Loucy (cell line): ENCODE results near the gene ZMYND15.

Experiments used
- H2AFZ ChIP-seq: fragments of 200-600 bp; sonication (generic); 2 replicates; pipeline ENCODE4 v1.6.0; 2016; ENCODE audit warnings: antibody characterized with exemption, mild to moderate bottlenecking, low read length, moderate library complexity
- H3F3A ChIP-seq: fragments of 200-600 bp; 2 replicates; pipeline ENCODE4 v1.6.0; 2016; ENCODE audit warnings: antibody characterized with exemption, low read depth, mild to moderate bottlenecking
- H3K27me3 ChIP-seq: fragments of 200-600 bp; sonication (generic); 2 replicates; pipeline ENCODE4 v1.6.1; 2014; ENCODE audit warnings: low read length, mild to moderate bottlenecking; ENCODE audit not compliant: insufficient read depth, poor library complexity, severe bottlenecking
- H3K36me3 ChIP-seq: fragments of 200-600 bp; sonication (generic); 2 replicates; pipeline ENCODE4 v1.6.1; 2016; ENCODE audit warnings: low read length; ENCODE audit not compliant: insufficient read depth
- H3K4me1 ChIP-seq: fragments of 200-600 bp; sonication (generic); 2 replicates; pipeline ENCODE4 v1.5.1; 2014; ENCODE audit warnings: low read length, mild to moderate bottlenecking; ENCODE audit not compliant: insufficient read depth, poor library complexity, severe bottlenecking
- H3K4me2 ChIP-seq: fragments of 200-600 bp; sonication (generic); 2 replicates; pipeline ENCODE4 v1.6.0; 2014; ENCODE audit warnings: antibody characterized with exemption, low read length, low read depth, mild to moderate bottlenecking; ENCODE audit not compliant: poor library complexity, severe bottlenecking
- H3K4me3 ChIP-seq: fragments of 200-600 bp; sonication (generic); 2 replicates; pipeline ENCODE4 v1.5.1; 2014; ENCODE audit warnings: low read length, mild to moderate bottlenecking, mixed read lengths; ENCODE audit not compliant: poor library complexity, severe bottlenecking
- H3K79me2 ChIP-seq: fragments of 200-600 bp; sonication (generic); 2 replicates; pipeline ENCODE4 v1.6.1; 2014; ENCODE audit warnings: low read length; ENCODE audit not compliant: insufficient read depth
- H3K9ac ChIP-seq: fragments of 200-600 bp; sonication (generic); 2 replicates; pipeline ENCODE4 v1.6.0; 2014; ENCODE audit warnings: mild to moderate bottlenecking, low read depth, low read length, moderate library complexity; ENCODE audit not compliant: poor library complexity, severe bottlenecking
- H3K9me2 ChIP-seq: fragments of 200-600 bp; sonication (generic); replicated peaks from 2 replicates; pipeline ENCODE4 v1.6.1; 2016; ENCODE audit warnings: low read depth, low read length, mixed read lengths
- H3K9me3 ChIP-seq: fragments of 200-600 bp; sonication (generic); 2 replicates; pipeline ENCODE4 v1.6.1; 2014; ENCODE audit warnings: mild to moderate bottlenecking, antibody characterized with exemption, low read length, low read depth; ENCODE audit not compliant: insufficient read depth
- H4K20me1 ChIP-seq: fragments of 200-600 bp; sonication (generic); 2 replicates; pipeline ENCODE4 v1.6.0; 2014; ENCODE audit warnings: antibody characterized with exemption, low read length, mild to moderate bottlenecking; ENCODE audit not compliant: insufficient read depth, poor library complexity, severe bottlenecking
- CTCF ChIP-seq: fragments of 200-600 bp; sonication (generic); conservative IDR thresholded peaks from 2 replicates; pipeline ENCODE4 v1.5.1; 2014; ENCODE audit warnings: mild to moderate bottlenecking, antibody characterized with exemption, low read length
- EZH2phosphoT487 ChIP-seq: fragments of 200-600 bp; IDR thresholded peaks from 2 replicates; pipeline ENCODE4 v1.6.1; 2018; ENCODE audit warnings: antibody characterized with exemption, mild to moderate bottlenecking, moderate library complexity, borderline replicate concordance

The ZMYND15 gene

DNA sequence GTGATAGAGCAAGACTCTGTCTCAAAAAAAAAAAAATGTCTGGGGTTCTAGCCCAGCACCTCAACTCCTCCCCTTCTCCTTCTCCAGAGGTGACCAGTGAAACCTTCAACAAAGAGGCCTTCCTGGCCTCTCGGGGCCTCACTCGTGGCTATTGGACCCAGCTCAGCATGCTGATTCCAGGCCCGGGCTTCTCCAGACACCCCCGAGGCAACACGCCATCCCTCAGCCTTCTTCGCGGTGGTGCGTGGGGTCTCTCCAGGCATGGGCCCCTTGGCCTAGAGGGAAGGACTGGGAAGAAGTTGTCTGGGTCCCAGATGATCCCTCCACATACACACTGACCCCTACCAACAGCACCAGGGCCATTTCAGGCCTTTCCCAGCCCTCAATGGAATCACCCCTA lies 3.6 kb downstream of the ZMYND15 start:
- H3K27me3 ChIP-seq: no peaks in the 10 kb centered on the region
- no peaks in the 10 kb centered on the region for H3K79me2 ChIP-seq
- H3K4me2 ChIP-seq: no peak overlapping the region
- no peak overlapping the region for H3K4me3 ChIP-seq
- no peaks in the 10 kb centered on the region for H4K20me1 ChIP-seq
- no peaks in the 10 kb centered on the region for H3K9me2 ChIP-seq
- TF ChIP-seq EZH2phosphoT487 (no peak), CTCF (no peak)
- H3F3A ChIP-seq: no peaks in the 10 kb centered on the region
- H3K4me1 ChIP-seq: peaks cover 4% of the 10 kb centered on the region
- no peaks in the 10 kb centered on the region for H3K36me3 ChIP-seq
- H3K9ac ChIP-seq: no peak overlapping the region
- H2AFZ ChIP-seq: no peak overlapping the region
- H3K9me3 ChIP-seq: no peaks in the 10 kb centered on the region

DNA sequence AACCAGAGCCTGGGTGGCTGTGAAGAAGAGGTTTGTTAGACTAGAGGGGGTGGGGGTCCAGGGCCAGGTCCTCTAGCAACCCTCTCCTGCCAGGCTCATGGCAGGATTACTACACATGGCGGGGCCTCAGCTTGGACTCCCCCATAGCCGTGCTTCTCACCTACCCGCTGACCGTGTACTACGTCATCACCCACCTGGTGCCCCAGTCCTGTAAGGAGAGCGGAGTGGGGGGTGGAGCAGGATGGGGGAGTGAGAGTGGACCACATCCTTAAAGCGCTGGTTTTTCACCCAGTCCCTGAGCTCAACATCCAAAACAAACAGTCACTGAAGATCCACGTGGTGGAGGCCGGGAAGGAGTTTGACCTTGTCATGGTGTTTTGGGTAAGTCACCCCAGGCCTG lies 4.3 kb downstream of the ZMYND15 start:
- Histone ChIP-seq H4K20me1 (no peaks in the 10 kb centered on the region), H3K4me2 (no peak overlapping the region), H3K79me2 (no peaks in the 10 kb centered on the region), H3K27me3 (no peaks in the 10 kb centered on the region), H3F3A (no peaks in the 10 kb centered on the region), H3K4me3 (no peak overlapping the region), H3K4me1 (peaks cover 4% of the 10 kb centered on the region), H3K36me3 (no peaks in the 10 kb centered on the region), H3K9me2 (no peaks in the 10 kb centered on the region), H3K9me3 (no peaks in the 10 kb centered on the region), H2AFZ (no peak overlapping the region), H3K9ac (no peak overlapping the region)
- TF ChIP-seq EZH2phosphoT487: no peak
- TF ChIP-seq CTCF: no peak

DNA sequence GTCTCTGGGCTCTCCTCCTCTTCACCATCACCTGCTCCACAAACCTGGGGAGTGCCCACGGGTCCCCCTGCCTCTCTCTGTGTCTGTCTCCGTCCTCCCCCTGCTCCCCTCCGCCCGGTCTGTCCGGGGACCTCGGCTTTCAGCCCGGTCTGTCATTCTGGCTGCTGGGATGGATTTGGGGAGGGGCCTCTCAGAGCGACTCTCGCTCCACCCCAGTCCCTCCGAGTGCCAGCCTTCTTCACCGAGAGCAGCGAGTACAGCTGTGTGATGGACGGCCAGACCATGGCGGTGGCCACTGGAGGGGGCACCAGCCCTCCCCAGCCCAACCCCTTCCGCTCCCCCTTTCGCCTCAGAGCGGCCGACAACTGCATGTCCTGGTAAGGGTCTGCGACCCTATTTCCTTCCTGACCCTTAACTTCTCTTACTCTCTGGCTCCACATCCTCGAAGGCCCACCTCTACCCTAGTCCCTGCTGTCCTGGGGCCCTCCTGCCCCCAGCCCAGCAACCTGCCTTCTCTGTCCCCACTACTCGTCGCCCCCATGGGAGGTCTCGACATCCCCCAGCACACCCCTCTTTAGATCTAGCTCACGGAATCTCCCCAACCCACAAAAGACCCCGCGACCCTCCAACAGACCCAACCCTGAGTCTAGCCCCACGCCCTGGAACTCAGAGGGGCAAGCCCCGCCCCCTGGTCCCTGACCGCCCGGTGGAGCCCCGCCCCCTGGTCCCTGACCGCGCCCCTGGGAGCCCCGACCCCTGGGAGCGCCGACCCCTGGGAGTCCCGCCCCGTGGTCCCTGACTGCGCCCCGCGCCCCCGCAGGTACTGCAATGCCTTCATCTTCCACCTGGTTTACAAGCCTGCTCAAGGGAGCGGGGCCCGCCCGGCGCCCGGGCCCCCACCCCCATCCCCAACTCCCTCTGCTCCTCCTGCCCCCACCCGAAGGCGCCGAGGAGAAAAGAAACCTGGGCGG lies 5.7 kb downstream of the ZMYND15 start:
- Histone ChIP-seq H3K27me3 (no peaks in the 10 kb centered on the region), H3K36me3 (no peaks in the 10 kb centered on the region), H2AFZ (no peak overlapping the region), H3K79me2 (no peaks in the 10 kb centered on the region), H3K9me2 (no peaks in the 10 kb centered on the region), H4K20me1 (no peaks in the 10 kb centered on the region), H3K4me3 (no peak overlapping the region), H3F3A (no peaks in the 10 kb centered on the region), H3K4me1 (peaks cover 4% of the 10 kb centered on the region), H3K9me3 (no peaks in the 10 kb centered on the region), H3K4me2 (no peak overlapping the region), H3K9ac (no peak overlapping the region)
- TF ChIP-seq CTCF (no peak), EZH2phosphoT487 (no peak)
